Adrenal gland (tissue), 12 donors: ENCODE measurements around the gene SMIM1. TPM values are rescaled to one million over a fixed set of nuclear protein-coding genes. Genes with fewer than 3 reads are reported as not detected.
A peak's percentile ranks its signal among the peaks of the same experiment; 100 is the strongest.

Source experiments
- DNase-seq, 7 donors: peaks; one replicate each; pipeline ENCODE4 v3.0.0-alpha.2; 2019 to 2020
- H3K27ac ChIP-seq, 5 donors: fragments of 200-600 bp; sonication (generic) in 4 of 5; 1 replicate in 3 of 5; 2 replicates in 2 of 5; pipeline versions ENCODE4 v1.5.1 to v1.8.0; 2016 to 2020; ENCODE audit warnings: mild to moderate bottlenecking in 1 of 5
- H3K27me3 ChIP-seq: fragments of 200-600 bp; 2 replicates; pipeline ENCODE4 v1.8.0; 2021
- H3K36me3 ChIP-seq, 2 donors: fragments of 200-600 bp; replicated peaks in 1 of 2; 1 replicate in 1 of 2; 2 replicates in 1 of 2; pipeline versions ENCODE4 v1.5.1 to v1.8.0; 2018 to 2022
- H3K4me1 ChIP-seq, 2 donors: fragments of 200-600 bp; replicated peaks in 1 of 2; 1 replicate in 1 of 2; 2 replicates in 1 of 2; pipeline versions ENCODE4 v1.5.1 to v1.8.0; 2018 to 2021
- H3K4me3 ChIP-seq, 4 donors: fragments of 200-600 bp; sonication (generic) in 3 of 4; one replicate each; pipeline ENCODE4 v1.5.1; 2016 to 2018
- H3K9me3 ChIP-seq, 3 donors: fragments of 200-600 bp; sonication (generic) in 1 of 3; replicated peaks in 1 of 3; 1 replicate in 2 of 3; 2 replicates in 1 of 3; pipeline versions ENCODE4 v1.5.1 to v1.8.0; 2016 to 2021
- CTCF ChIP-seq, 6 experiments: fragments of 450-650 bp in 4 of 6; fragments of 200-600 bp in 2 of 6; sonication (generic) in 1 of 6; IDR thresholded peaks; 1 replicate in 5 of 6; 2 replicates in 1 of 6; pipeline versions ENCODE4 v1.5.1 to v1.8.0; 2016 to 2021; ENCODE audit warnings: antibody characterized with exemption in 6 of 6, mild to moderate bottlenecking in 2 of 6, moderate library complexity in 1 of 6
- POLR2A ChIP-seq, 2 donors: fragments of 450-650 bp; IDR thresholded peaks; one replicate each; pipeline ENCODE4 v1.6.1; 2017; ENCODE audit warnings: antibody characterized with exemption in 2 of 2, mild to moderate bottlenecking in 2 of 2, moderate library complexity in 1 of 2
- WGBS, 4 donors: extraction: QIAGEN DNeasy Blood & Tissue Kit in 2 of 4; methylation state at CpG; one replicate each; pipeline versions ENCODE4 v1.1.5 to v1.1.7; 2013 to 2017; 5-methylcytosine and 5-hydroxymethylcytosine counted together
- intact Hi-C, 2 donors: fragments of 100-400 bp; cut with DNase I; formaldehyde crosslinking; loops; one replicate each; pipeline versions ENCODE4 v1.14.1 to v1.15.0; 2022 to 2023
- polyA plus RNA-seq, 3 donors: library from polyadenylated mRNA; stranded (reverse); fragments of 200-250 nt in 2 of 3; fragments of 350-450 nt in 1 of 3; fragmentation: Illumina TruSeq in 1 of 3; extraction: RNeasy Lipid Tissue Mini Kit (QIAGEN cat#74804) in 1 of 3; gene quantifications; one replicate each; pipeline ENCODE4 v1.2.3, GENCODE V29; 2013 to 2014
- total RNA-seq, 9 donors: library from RNA; depleted of rRNA in 4 of 9; stranded (reverse); fragments of >200 nt in 4 of 9; fragments of 120-200 nt in 1 of 9; fragmentation: NEBNext Ultra II Directional in 1 of 9; extraction: Animal tissue kit (Norgen Biotek cat#: 25700) in 1 of 9; gene quantifications; one replicate each; pipeline versions ENCODE4 v1.1.0 to v1.2.4, GENCODE V29; 2013 to 2023
- donor health status: healthy with polysubstance abuse.
- donor health status: Bipolar disorder and iron deficiency.
- donor health status: DM: yes; HTN: yes; CAD: no.
- donor health status: DM: no; HTN: no; CAD: no.
- donor health status: DM: no; HTN: no; CAD: no.
- donor health status: DM: yes; HTN: yes; CAD: no.

Gene SMIM1
- total and polyA plus RNA-seq, 12 donors = 0.35 to 22.0 (median 7.0) TPM; not detected in 2

DNA sequence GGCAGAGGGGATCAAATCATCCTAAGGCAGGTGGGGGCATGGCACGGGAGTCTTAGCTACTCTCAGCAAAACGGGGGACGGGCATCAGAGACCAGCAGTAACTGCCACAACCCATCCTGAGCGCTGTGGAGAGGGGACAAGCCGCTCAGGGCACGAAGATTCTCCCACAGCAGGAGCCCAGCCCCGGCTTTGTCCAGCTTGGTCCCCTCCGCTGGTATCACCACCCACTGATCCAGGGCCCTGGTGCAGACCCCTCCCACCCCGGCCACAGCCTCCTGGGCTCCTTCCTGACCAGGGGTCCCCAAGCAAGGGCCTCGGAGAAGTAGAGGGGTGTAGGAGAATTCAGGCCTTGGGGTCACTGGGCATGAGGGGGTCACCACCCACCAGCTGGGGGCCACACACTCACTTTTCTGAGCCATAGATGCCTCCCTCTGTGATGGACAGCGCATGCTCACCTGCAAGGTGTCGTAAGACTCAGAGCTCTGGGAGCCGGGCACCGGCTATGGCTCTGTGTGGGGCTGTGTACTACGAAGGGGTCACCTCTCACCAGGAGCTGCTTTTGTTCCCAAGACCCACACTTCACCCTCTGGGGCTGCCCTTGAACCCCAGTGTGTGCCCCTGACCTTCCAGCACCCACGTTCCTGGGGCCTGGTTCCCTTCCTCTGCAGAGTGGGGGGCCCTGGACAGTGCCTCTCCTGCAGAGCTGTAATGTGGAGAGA lies 2.3 kb upstream of the SMIM1 start:
- intact Hi-C loops = no loop called here

GRCh38 chr1:3771108-3772026 lies 1.2 kb upstream of the SMIM1 start:
- peak in 1 of 7 donors; percentile 35 for DNase-seq
- intact Hi-C loops = no loop called here
- Histone ChIP-seq H3K4me1 (peaks cover 14 to 37% of the 10 kb centered on the region in 2 donors), H3K27ac (no peak overlapping the region), H3K9me3 (no peaks in the 10 kb centered on the region), H3K27me3 (no peaks in the 10 kb centered on the region), H3K36me3 (no peaks in the 10 kb centered on the region), H3K4me3 (peak overlapping the region in 2 of 4 donors; percentile 65 to 69)
- WGBS, 4 donors = 34 to 49% (median 37%) methylated on average over 11 to 32 of the region's 32 CpGs
- TF ChIP-seq CTCF (IDR thresholded peaks at IDR 0.05) (no peak), POLR2A (IDR thresholded peaks at IDR 0.05) (no peak)

More for the DNA sequence above, 2.3 kb upstream of the SMIM1 start:
- DNase-seq = no peak
- TF ChIP-seq POLR2A (IDR thresholded peaks at IDR 0.05) (no peak), CTCF (IDR thresholded peaks at IDR 0.05) (no peak)
- Histone ChIP-seq H3K4me3 (no peak overlapping the region), H3K36me3 (no peaks in the 10 kb centered on the region), H3K9me3 (no peaks in the 10 kb centered on the region), H3K4me1 (peaks cover 14 to 28% of the 10 kb centered on the region in 2 donors), H3K27me3 (no peaks in the 10 kb centered on the region), H3K27ac (no peak overlapping the region)
- 78 to 89% (median 86%) methylated on average over 6 to 16 of the region's 16 CpGs for WGBS, 4 donors

GRCh38 chr1:3772027-3772714 lies 378 bp upstream of the SMIM1 start:
- Histone ChIP-seq H3K4me1 (peaks cover 14 to 37% of the 10 kb centered on the region in 2 donors), H3K9me3 (no peaks in the 10 kb centered on the region), H3K27ac (peak overlapping the region in 1 of 5 donors; percentile 78), H3K27me3 (no peaks in the 10 kb centered on the region), H3K36me3 (no peaks in the 10 kb centered on the region), H3K4me3 (peak overlapping the region in 3 of 4 donors; percentile 40 to 69 (median 65))
- TF ChIP-seq POLR2A (IDR thresholded peaks at IDR 0.05) (peak; percentile 25 to 30), CTCF (IDR thresholded peaks at IDR 0.05) (no peak)
- WGBS, 4 donors = 1% methylated on average over 56 to 57 of the region's 61 CpGs; no CpG with 5 or more reads in 2 of the 4 donors
- peak; percentile 86 to 94 (median 90) for DNase-seq
- intact Hi-C loops = no loop called here
